ENCODE results near the gene RMC1.
"Not testable (repeated sequence)": the region's sequence is repeated elsewhere in the genome, so short reads cannot be mapped to it uniquely, and the experiment has no call there.

RMC1 gene

GRCh38 chr18:23536204-23536603, 32.9 kb downstream of the RMC1 start:
- DNase-seq = no peak

- no peak for DNase-seq
Observed at GRCh38 chr18:23537274-23537673, 34.0 kb downstream of the RMC1 start.

GRCh38 chr18:23538001-23538400, 34.7 kb downstream of the RMC1 start:
- DNase-seq = no peak

GRCh38 chr18:23538870-23539269, 35.6 kb downstream of the RMC1 start:
- no peak for DNase-seq

- no peak for DNase-seq
Observed at GRCh38 chr18:23539296-23539695, 36.0 kb downstream of the RMC1 start.

- no peak for DNase-seq
Observed at GRCh38 chr18:23539911-23540525, 36.7 kb downstream of the RMC1 start.

GRCh38 chr18:23540867-23541266, 37.6 kb downstream of the RMC1 start:
- no peak for DNase-seq

GRCh38 chr18:23541349-23542093, 38.2 kb downstream of the RMC1 start:
- no peak for DNase-seq

GRCh38 chr18:23542461-23542860, 39.1 kb downstream of the RMC1 start:
- DNase-seq = no peak

GRCh38 chr18:23545247-23545789, 42.0 kb downstream of the RMC1 start:
- no peak for DNase-seq

GRCh38 chr18:23547306-23547705, 44.0 kb downstream of the RMC1 start:
- DNase-seq = no peak

- no peak for DNase-seq
Observed at GRCh38 chr18:23547846-23548245, 44.5 kb downstream of the RMC1 start.

GRCh38 chr18:23548275-23548674, 45.0 kb downstream of the RMC1 start:
- no peak for DNase-seq

- DNase-seq = no peak
Observed at GRCh38 chr18:23548719-23549118, 45.4 kb downstream of the RMC1 start.

GRCh38 chr18:23550898-23551297, 47.6 kb downstream of the RMC1 start:
- DNase-seq = no peak

GRCh38 chr18:23551978-23552377, 48.7 kb downstream of the RMC1 start:
- no peak for DNase-seq

GRCh38 chr18:23552505-23552904, 49.2 kb downstream of the RMC1 start:
- DNase-seq = no peak

- DNase-seq = no peak
Observed at GRCh38 chr18:23553887-23554286, 50.6 kb downstream of the RMC1 start.

GRCh38 chr18:23556145-23556780, 53.0 kb downstream of the RMC1 start:
- DNase-seq = no peak

GRCh38 chr18:23557511-23557910, 54.2 kb downstream of the RMC1 start:
- not testable (repeated sequence) for DNase-seq

GRCh38 chr18:23560186-23560585, 56.9 kb downstream of the RMC1 start:
- no peak for DNase-seq

GRCh38 chr18:23563377-23564043, 60.2 kb downstream of the RMC1 start:
- no peak for DNase-seq

GRCh38 chr18:23565916-23566547, 62.7 kb downstream of the RMC1 start:
- DNase-seq = no peak

All from NCI-H774 (cell line).